ENCODE measurements around the gene PRSS23. TPM values are rescaled to one million over a fixed set of nuclear protein-coding genes. Genes with fewer than 3 reads are reported as not detected.

PRSS23 gene
- total and polyA plus RNA-seq, 3 donors from 2014 or later, result 51.0 to 117 (median 98.9) TPM

DNA sequence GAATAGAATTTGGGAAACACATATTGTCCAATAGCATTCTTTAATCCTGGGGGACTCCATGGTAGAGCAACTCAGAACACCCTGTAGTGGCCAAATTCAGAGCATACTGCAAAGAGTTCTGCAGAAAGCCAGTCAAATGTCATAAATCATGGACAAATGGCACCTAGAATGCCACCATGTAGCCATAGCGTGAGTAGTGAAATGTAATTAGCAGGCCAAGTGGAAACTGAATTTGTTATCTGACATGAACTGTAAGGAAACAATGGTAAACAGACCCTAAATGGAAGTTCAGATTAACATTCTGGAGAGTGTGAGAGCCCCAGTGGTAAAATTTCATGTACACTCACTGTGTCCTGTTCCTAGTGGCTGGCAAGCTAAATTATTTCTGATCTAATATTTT is 7.0 kb upstream of the PRSS23 start:
- no peak overlapping the region for H3K4me3 ChIP-seq
- H3K36me3 ChIP-seq (ENCODE audit: low read depth, missing control alignments), result no peaks in the 10 kb centered on the region
- intact Hi-C loops (cut with DNase I; ENCODE audit: low total_unique reads), result no loop called here
- DNase-seq, result no peak
- H3K27me3 ChIP-seq, result no peaks in the 10 kb centered on the region
- no peak overlapping the region for H3K27ac ChIP-seq
- TF ChIP-seq, protein P1, sequence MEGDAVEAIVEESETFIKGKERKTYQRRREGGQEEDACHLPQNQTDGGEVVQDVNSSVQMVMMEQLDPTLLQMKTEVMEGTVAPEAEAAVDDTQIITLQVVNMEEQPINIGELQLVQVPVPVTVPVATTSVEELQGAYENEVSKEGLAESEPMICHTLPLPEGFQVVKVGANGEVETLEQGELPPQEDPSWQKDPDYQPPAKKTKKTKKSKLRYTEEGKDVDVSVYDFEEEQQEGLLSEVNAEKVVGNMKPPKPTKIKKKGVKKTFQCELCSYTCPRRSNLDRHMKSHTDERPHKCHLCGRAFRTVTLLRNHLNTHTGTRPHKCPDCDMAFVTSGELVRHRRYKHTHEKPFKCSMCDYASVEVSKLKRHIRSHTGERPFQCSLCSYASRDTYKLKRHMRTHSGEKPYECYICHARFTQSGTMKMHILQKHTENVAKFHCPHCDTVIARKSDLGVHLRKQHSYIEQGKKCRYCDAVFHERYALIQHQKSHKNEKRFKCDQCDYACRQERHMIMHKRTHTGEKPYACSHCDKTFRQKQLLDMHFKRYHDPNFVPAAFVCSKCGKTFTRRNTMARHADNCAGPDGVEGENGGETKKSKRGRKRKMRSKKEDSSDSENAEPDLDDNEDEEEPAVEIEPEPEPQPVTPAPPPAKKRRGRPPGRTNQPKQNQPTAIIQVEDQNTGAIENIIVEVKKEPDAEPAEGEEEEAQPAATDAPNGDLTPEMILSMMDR (IDR thresholded peaks at IDR 0.05), result no peak
- no peak for TF ChIP-seq POLR2A (IDR thresholded peaks at IDR 0.05)
- 93 to 100% methylated on average over 1 of the region's 1 CpG for WGBS, 2 donors
- H3K4me1 ChIP-seq, result peaks cover 8% of the 10 kb centered on the region
- no peaks in the 10 kb centered on the region for H3K9me3 ChIP-seq

DNA sequence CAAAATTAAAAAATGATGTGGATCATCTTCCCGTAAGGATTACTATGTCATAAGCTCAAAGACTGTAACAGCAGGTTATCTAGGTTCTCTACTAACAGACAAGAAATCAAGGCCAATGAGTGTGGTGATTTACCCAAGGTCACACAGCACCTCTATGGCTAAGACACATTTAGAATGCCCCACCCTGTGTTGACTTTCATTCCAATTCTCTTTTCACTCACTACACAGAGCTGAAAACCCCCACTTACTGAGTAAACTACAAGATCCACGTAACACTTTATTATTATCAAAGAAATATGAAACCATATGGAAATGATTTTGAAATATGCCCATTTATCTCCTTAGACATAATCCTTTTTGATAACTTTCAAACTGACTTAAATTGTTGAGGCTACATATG is 4.8 kb upstream of the PRSS23 start:
- Histone ChIP-seq H3K4me1 (peaks cover 8% of the 10 kb centered on the region), H3K36me3 (ENCODE audit: low read depth, missing control alignments) (no peaks in the 10 kb centered on the region), H3K27ac (no peak overlapping the region), H3K9me3 (no peaks in the 10 kb centered on the region), H3K4me3 (no peak overlapping the region), H3K27me3 (no peaks in the 10 kb centered on the region)
- intact Hi-C loops (cut with DNase I; ENCODE audit: low total_unique reads), result no loop called here
- WGBS, 2 donors, result 82 to 93% methylated on average over 2 of the region's 2 CpGs
- no peak for TF ChIP-seq POLR2A (IDR thresholded peaks at IDR 0.05)
- TF ChIP-seq, protein P1 (IDR thresholded peaks at IDR 0.05), result no peak
- no peak for DNase-seq

DNA sequence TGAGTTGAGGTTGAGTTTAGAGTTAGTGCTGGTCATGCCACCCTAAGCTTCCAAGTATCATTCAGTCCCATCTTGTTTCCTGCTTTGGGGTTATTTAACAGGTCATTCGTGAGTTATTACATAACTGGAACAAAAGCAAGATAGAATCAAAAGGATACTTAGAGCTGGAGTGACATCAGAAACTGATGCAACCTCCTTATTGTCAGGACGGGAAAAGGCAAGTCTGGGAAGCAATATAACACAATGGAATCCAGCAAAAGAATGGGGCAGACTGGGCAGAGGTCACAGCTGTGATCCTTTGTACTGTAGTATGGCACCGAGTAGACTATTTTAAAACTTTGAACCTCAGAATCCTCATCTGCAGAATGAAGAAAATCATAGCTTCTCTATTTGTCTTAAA is 4.4 kb upstream of the PRSS23 start:
- no peak for DNase-seq
- WGBS, 2 donors, result 68 to 69% methylated on average over 3 of the region's 3 CpGs
- intact Hi-C loops (cut with DNase I; ENCODE audit: low total_unique reads), result no loop called here

DNA sequence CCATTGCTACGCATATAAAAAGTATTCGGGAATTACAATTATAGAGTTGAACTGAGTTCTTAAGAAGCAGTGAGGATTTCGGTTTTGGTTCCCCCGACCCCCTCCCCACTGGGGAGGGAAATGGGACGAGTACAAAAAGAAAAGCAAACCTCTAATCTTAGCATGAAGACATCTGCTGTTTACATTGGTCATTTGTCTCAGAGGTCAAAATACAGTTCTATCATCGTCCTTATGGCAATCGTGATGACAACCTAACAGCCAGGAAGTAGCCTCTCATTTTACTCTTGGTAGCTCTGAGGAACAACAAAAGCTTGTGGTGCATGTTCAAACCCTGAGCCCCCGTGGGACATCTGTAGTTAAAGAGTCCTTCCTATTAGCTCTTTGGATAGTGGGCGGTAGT is 3.2 kb upstream of the PRSS23 start:
- Histone ChIP-seq H3K9me3 (no peaks in the 10 kb centered on the region), H3K27ac (no peak overlapping the region), H3K27me3 (no peaks in the 10 kb centered on the region), H3K4me3 (no peak overlapping the region), H3K36me3 (ENCODE audit: low read depth, missing control alignments) (no peaks in the 10 kb centered on the region), H3K4me1 (no peaks in the 10 kb centered on the region)
- TF ChIP-seq POLR2A (IDR thresholded peaks at IDR 0.05), result no peak
- TF ChIP-seq, protein P1 (IDR thresholded peaks at IDR 0.05), result no peak
- WGBS, 2 donors, result 67 to 76% methylated on average over 9 of the region's 9 CpGs
- no peak for DNase-seq
- intact Hi-C loops (cut with DNase I; ENCODE audit: low total_unique reads), result no loop called here

More for the DNA sequence above, 4.4 kb upstream of the PRSS23 start:
- no peak for TF ChIP-seq POLR2A (IDR thresholded peaks at IDR 0.05)
- TF ChIP-seq, protein P1 (IDR thresholded peaks at IDR 0.05), result no peak
- Histone ChIP-seq H3K27me3 (no peaks in the 10 kb centered on the region), H3K4me1 (peaks cover 8% of the 10 kb centered on the region), H3K4me3 (no peak overlapping the region), H3K36me3 (ENCODE audit: low read depth, missing control alignments) (no peaks in the 10 kb centered on the region), H3K9me3 (no peaks in the 10 kb centered on the region), H3K27ac (no peak overlapping the region)

DNA sequence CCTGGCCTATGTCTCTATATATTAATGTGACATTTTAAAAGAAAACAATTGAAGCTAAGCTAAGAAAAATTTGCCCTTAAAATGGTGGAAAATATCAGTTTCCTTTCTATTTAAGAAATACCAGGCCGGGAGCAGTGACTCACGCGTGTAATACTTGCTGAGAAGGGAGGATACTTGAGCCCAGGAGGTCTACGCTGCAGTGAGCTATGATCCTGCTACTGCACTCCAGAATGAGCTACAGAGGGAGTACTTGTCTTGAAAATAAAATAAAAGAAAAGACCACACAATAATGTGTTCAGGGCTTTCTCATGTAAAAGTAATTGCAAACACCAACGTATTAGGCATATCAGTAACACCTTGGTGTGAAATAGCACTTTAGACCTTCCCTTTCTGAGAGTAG is 1.4 kb upstream of the PRSS23 start:
- H3K9me3 ChIP-seq, result no peaks in the 10 kb centered on the region
- TF ChIP-seq, protein P1 (IDR thresholded peaks at IDR 0.05), result no peak
- no peak for TF ChIP-seq POLR2A (IDR thresholded peaks at IDR 0.05)
- intact Hi-C loops (cut with DNase I; ENCODE audit: low total_unique reads), result no loop called here
- 58 to 66% methylated on average over 5 of the region's 5 CpGs for WGBS, 2 donors
- no peak overlapping the region for H3K4me3 ChIP-seq
- no peaks in the 10 kb centered on the region for H3K27me3 ChIP-seq
- peak overlapping the region in 1 of 2 donors; percentile 79 for H3K27ac ChIP-seq
- DNase-seq, result no peak
- no peaks in the 10 kb centered on the region for H3K4me1 ChIP-seq
- no peaks in the 10 kb centered on the region for H3K36me3 ChIP-seq (ENCODE audit: low read depth, missing control alignments)

Data from testis (tissue), 3 donors.